H1 (cell line): ENCODE results near the gene NR3C2. TPM values are rescaled to one million over a fixed set of nuclear protein-coding genes. Genes with fewer than 3 reads are reported as not detected.

Source experiments
- CTCF ChIA-PET: fragments of 300-600 bp; sonication (Branson Sonifier 250); formaldehyde crosslinking; loops from one replicate; lab custom pipeline; 2021; ENCODE audit not compliant: partially characterized antibody; lab: Charles Lee
- POLR2A ChIA-PET: fragments of 300-600 bp; sonication (Branson Sonifier 250); formaldehyde crosslinking; loops from one replicate; lab custom pipeline; 2021; ENCODE audit warnings: inconsistent platforms; ENCODE audit not compliant: partially characterized antibody; lab: Charles Lee
- DNase-seq, 2 experiments: peaks; one replicate each; pipeline versions ENCODE4 v3.0.0 to v3.0.0-alpha.2; 2010 to 2022; ENCODE audit warnings: low spot score in 2 of 2, low read depth in 1 of 2, mixed read lengths in 1 of 2
- FAIRE-seq: peaks from 2 replicates; lab custom pipeline; 2011; peaks lifted over from hg19 to GRCh38; lab: Jason Lieb, UNC
- H2AFZ ChIP-seq: 2 replicates; pipeline ENCODE4 v1.8.1; 2012; ENCODE audit warnings: low read length, inconsistent platforms
- H2AK5ac ChIP-seq: 2 replicates; pipeline ENCODE4 v1.6.1; 2013; ENCODE audit warnings: low read depth, low read length
- H2BK120ac ChIP-seq: replicated peaks from 2 replicates; pipeline ENCODE3; 2013; ENCODE audit warnings: low read depth, low read length, inconsistent platforms
- H2BK12ac ChIP-seq: 2 replicates; pipeline ENCODE4 v1.6.1; 2013; ENCODE audit warnings: low read depth, low read length
- H2BK15ac ChIP-seq: 2 replicates; pipeline ENCODE4 v1.6.1; 2013; ENCODE audit warnings: low read length
- H2BK20ac ChIP-seq: 2 replicates; pipeline ENCODE4 v1.6.1; 2013; ENCODE audit warnings: low read length
- H2BK5ac ChIP-seq: 2 replicates; pipeline ENCODE4 v1.6.1; 2013; ENCODE audit warnings: low read depth, low read length
- H3K14ac ChIP-seq: 2 replicates; pipeline ENCODE4 v1.6.1; 2013; ENCODE audit warnings: inconsistent platforms; ENCODE audit not compliant: insufficient read length
- H3K18ac ChIP-seq: 2 replicates; pipeline ENCODE4 v1.6.1; 2013; ENCODE audit warnings: low read length; ENCODE audit errors: extremely low read depth
- H3K23ac ChIP-seq: 2 replicates; pipeline ENCODE4 v1.6.1; 2013; ENCODE audit warnings: inconsistent platforms; ENCODE audit not compliant: insufficient read length
- H3K23me2 ChIP-seq: 2 replicates; pipeline ENCODE4 v1.6.1; 2013; ENCODE audit warnings: low read depth, low read length
- H3K27ac ChIP-seq: 2 replicates; pipeline ENCODE4 v1.6.1; 2011; ENCODE audit warnings: low read depth, low read length, inconsistent platforms
- H3K27me3 ChIP-seq, 4 experiments: replicated peaks in 1 of 4; 1 replicate in 1 of 4; 2 replicates in 3 of 4; pipeline versions ENCODE4 v1.6.1 to v1.8.1; 2011 to 2013; ENCODE audit warnings: low read length in 3 of 4, mild to moderate bottlenecking in 3 of 4, inconsistent platforms in 2 of 4, mixed read lengths in 2 of 4, moderate library complexity in 1 of 4; ENCODE audit not compliant: control insufficient read depth in 3 of 4, insufficient read depth in 3 of 4; ENCODE audit errors: extremely low read depth in 1 of 4
- H3K36me3 ChIP-seq, 4 experiments: 2 replicates each; pipeline versions ENCODE4 v1.6.1 to v1.8.1; 2011 to 2013; ENCODE audit warnings: mild to moderate bottlenecking in 4 of 4, low read length in 3 of 4, moderate library complexity in 2 of 4, control low read depth in 1 of 4, inconsistent platforms in 1 of 4; ENCODE audit not compliant: insufficient read depth in 4 of 4, control insufficient read depth in 2 of 4
- H3K4ac ChIP-seq: replicated peaks from 2 replicates; pipeline ENCODE3; 2013; ENCODE audit warnings: low read length, low read depth, mixed read lengths, inconsistent platforms; ENCODE audit not compliant: insufficient read length
- H3K4me1 ChIP-seq, 4 experiments: replicated peaks in 1 of 4; 1 replicate in 1 of 4; 2 replicates in 3 of 4; pipeline versions ENCODE4 v1.6.1 to v1.8.1; 2011 to 2013; ENCODE audit warnings: low read length in 3 of 4, inconsistent platforms in 2 of 4, mixed read lengths in 1 of 4; ENCODE audit not compliant: insufficient read depth in 4 of 4, control insufficient read depth in 3 of 4
- H3K4me2 ChIP-seq, 2 experiments: 2 replicates each; pipeline versions ENCODE4 v1.6.1 to v1.8.1; 2011 to 2013; ENCODE audit warnings: low read depth in 2 of 2, low read length in 2 of 2, control low read depth in 1 of 2, inconsistent platforms in 1 of 2, mild to moderate bottlenecking in 1 of 2; ENCODE audit not compliant: insufficient read depth in 1 of 2
- H3K4me3 ChIP-seq, 4 experiments: fragments of 200-600, 300-600 bp in 1 of 4; sonication (generic), shearing (Covaris generic), sonication (Bioruptor Twin) in 1 of 4; 2 replicates each; pipeline versions ENCODE4 v1.5.1 to v1.8.1; 2011 to 2016; ENCODE audit warnings: low read length in 4 of 4, low read depth in 3 of 4, control low read depth in 2 of 4, inconsistent platforms in 2 of 4, mild to moderate bottlenecking in 2 of 4, mixed read lengths in 1 of 4, moderate library complexity in 1 of 4; ENCODE audit not compliant: insufficient read depth in 2 of 4; ENCODE audit errors: extremely low read depth in 1 of 4
- H3K56ac ChIP-seq: replicated peaks from 2 replicates; pipeline ENCODE3; 2013; ENCODE audit warnings: low read depth, mild to moderate bottlenecking, mixed read lengths, low read length, inconsistent platforms; ENCODE audit not compliant: insufficient read length
- H3K79me1 ChIP-seq: 2 replicates; pipeline ENCODE4 v1.6.1; 2013; ENCODE audit warnings: low read depth, low read length, control low read depth
- H3K79me2 ChIP-seq, 2 experiments: 2 replicates each; pipeline versions ENCODE4 v1.6.1 to v1.8.1; 2012 to 2013; ENCODE audit warnings: low read length in 2 of 2, mild to moderate bottlenecking in 2 of 2, inconsistent platforms in 1 of 2; ENCODE audit not compliant: insufficient read depth in 2 of 2, control insufficient read depth in 1 of 2
- H3K9ac ChIP-seq, 4 experiments: replicated peaks in 1 of 4; 1 replicate in 1 of 4; 2 replicates in 3 of 4; pipeline versions ENCODE4 v1.6.1 to v1.8.1; 2011 to 2013; ENCODE audit warnings: low read depth in 3 of 4, low read length in 3 of 4, control low read depth in 2 of 4, mild to moderate bottlenecking in 2 of 4, moderate library complexity in 2 of 4, inconsistent platforms in 1 of 4; ENCODE audit errors: extremely low read depth in 1 of 4
- H3K9me3 ChIP-seq, 2 experiments: 2 replicates each; pipeline versions ENCODE4 v1.6.1 to v1.8.1; 2012 to 2013; ENCODE audit warnings: mild to moderate bottlenecking in 2 of 2, moderate library complexity in 2 of 2, control low read depth in 1 of 2, inconsistent platforms in 1 of 2, low read depth in 1 of 2, low read length in 1 of 2, mixed read lengths in 1 of 2; ENCODE audit not compliant: insufficient read depth in 2 of 2
- H4K20me1 ChIP-seq, 2 experiments: replicated peaks in 1 of 2; 2 replicates each; pipeline versions ENCODE3 to v1.8.1; 2011 to 2013; ENCODE audit warnings: inconsistent platforms in 2 of 2, low read length in 2 of 2, mild to moderate bottlenecking in 1 of 2; ENCODE audit not compliant: insufficient read depth in 2 of 2, control insufficient read depth in 1 of 2
- H4K5ac ChIP-seq: 2 replicates; pipeline ENCODE4 v1.6.1; 2013; ENCODE audit warnings: low read length, low read depth, mixed read lengths, inconsistent platforms; ENCODE audit not compliant: insufficient read length
- H4K8ac ChIP-seq: 2 replicates; pipeline ENCODE4 v1.8.0; 2013; ENCODE audit warnings: mild to moderate bottlenecking, moderate library complexity, low read length, inconsistent platforms; ENCODE audit not compliant: insufficient read depth; ENCODE audit errors: extremely low read depth
- H4K91ac ChIP-seq: replicated peaks from 2 replicates; pipeline ENCODE3; 2013; ENCODE audit warnings: low read length, mixed read lengths, inconsistent platforms; ENCODE audit not compliant: insufficient read length
- ATF2 ChIP-seq: IDR thresholded peaks from 2 replicates; pipeline ENCODE4 v1.6.1; 2012; ENCODE audit warnings: low read length, inconsistent platforms
- CHD1 ChIP-seq: IDR thresholded peaks from 2 replicates; pipeline ENCODE4 v1.6.1; 2012; ENCODE audit warnings: low read depth, low read length, improper control_type of control experiment
- CHD2 ChIP-seq: IDR thresholded peaks from 2 replicates; pipeline ENCODE4 v1.6.1; 2012; ENCODE audit warnings: low read length, improper control_type of control experiment
- EP300 ChIP-seq, 2 experiments: IDR thresholded peaks; 1 replicate in 1 of 2; 2 replicates in 1 of 2; pipeline ENCODE4 v1.6.1; 2011 to 2012; ENCODE audit warnings: low read depth in 2 of 2, low read length in 2 of 2, mild to moderate bottlenecking in 2 of 2, borderline replicate concordance in 1 of 2, inconsistent platforms in 1 of 2, moderate library complexity in 1 of 2
- GABPA ChIP-seq: IDR thresholded peaks from 2 replicates; pipeline ENCODE4 v1.6.1; 2011; ENCODE audit warnings: mild to moderate bottlenecking, low read length, moderate library complexity, borderline replicate concordance; ENCODE audit not compliant: insufficient read depth
- MAFK ChIP-seq: IDR thresholded peaks from 2 replicates; pipeline ENCODE4 v1.6.1; 2012; ENCODE audit warnings: low read depth, mild to moderate bottlenecking, improper control_type of control experiment, low read length
- POLR2AphosphoS5 ChIP-seq: IDR thresholded peaks from 2 replicates; pipeline ENCODE4 v1.6.1; 2011; ENCODE audit warnings: low read depth, low read length
- SP1 ChIP-seq: IDR thresholded peaks from 2 replicates; pipeline ENCODE4 v1.6.1; 2011; ENCODE audit warnings: low read depth, low read length
- SP4 ChIP-seq: IDR thresholded peaks from 2 replicates; pipeline ENCODE4 v1.6.1; 2012; ENCODE audit warnings: low read length, inconsistent platforms
- TAF1 ChIP-seq: IDR thresholded peaks from 2 replicates; pipeline ENCODE4 v1.6.1; 2011; ENCODE audit warnings: mild to moderate bottlenecking, low read depth, low read length
- TAF7 ChIP-seq: optimal IDR thresholded peaks from 2 replicates; pipeline ENCODE3; 2011; ENCODE audit warnings: low read depth, mild to moderate bottlenecking, inconsistent platforms, low read length, moderate library complexity, borderline replicate concordance
- TEAD4 ChIP-seq: IDR thresholded peaks from 2 replicates; pipeline ENCODE4 v1.6.1; 2012; ENCODE audit warnings: low read depth, low read length, inconsistent platforms, mixed read lengths
- WGBS, 2 experiments: shearing (Covaris generic) in 1 of 2; methylation state at CpG; one replicate each; pipeline versions ENCODE4 v1.1.6 to v1.1.7; 2013 to 2015; ENCODE audit warnings: low lambda C conversion rate in 2 of 2, mixed read lengths in 2 of 2, inconsistent platforms in 1 of 2, low coverage in 1 of 2, missing lambda C conversion rate in 1 of 2; ENCODE audit not compliant: insufficient replicate concordance in 2 of 2, insufficient coverage in 1 of 2, insufficient read length in 1 of 2; ENCODE audit errors: extremely low coverage in 1 of 2, missing lambda C conversion rate in 1 of 2; 5-methylcytosine and 5-hydroxymethylcytosine counted together
- polyA plus RNA-seq, 7 experiments: library from polyadenylated mRNA; depleted of rRNA in 3 of 7; stranded (reverse) in 5 of 7; unstranded in 2 of 7; fragments of >200 nt in 5 of 7; fragments of 200-250 nt in 2 of 7; gene quantifications; 1 replicate in 5 of 7; 2 replicates in 1 of 7; 4 replicates in 1 of 7; pipeline versions ENCODE4 v1.2.1 to v1.2.3, GENCODE V29; 2011 to 2013; ENCODE audit warnings: missing spikeins in 2 of 7, mixed read lengths in 2 of 7
- total RNA-seq: library from RNA; stranded (reverse); fragmentation: NEBNext Ultra II Directional; extraction: Animal tissue kit (Norgen Biotek cat#: 25700); gene quantifications from 2 replicates; pipeline ENCODE4 v1.2.1, GENCODE V29; 2021

The NR3C2 gene
- total and polyA plus RNA-seq, 2 of the 8 experiments (the other 6 are each of a cell fraction or from before 2014, with no cell fraction given), result 0.80 to 3.9 TPM

GRCh38 chr4:148159793-148160192 is 282.4 kb downstream of the NR3C2 start:
- POLR2A ChIA-PET, result no interaction called here
- Histone ChIP-seq H4K91ac (no peak overlapping the region), H3K27ac (no peak overlapping the region), H4K5ac (no peak overlapping the region), H3K14ac (no peak overlapping the region), H2BK20ac (no peak overlapping the region), H2BK12ac (no peak overlapping the region), H3K4me1 (no peaks in the 10 kb centered on the region), H3K4me2 (no peak overlapping the region), H3K27me3 (no peaks in the 10 kb centered on the region), H3K4ac (no peak overlapping the region), H4K20me1 (no peaks in the 10 kb centered on the region), H3K36me3 (no peaks in the 10 kb centered on the region), H3K56ac (no peak overlapping the region), H3K23me2 (no peaks in the 10 kb centered on the region), H3K79me1 (no peaks in the 10 kb centered on the region), H2AK5ac (no peak overlapping the region), H2BK5ac (no peak overlapping the region)
- no peak for DNase-seq
- CTCF ChIA-PET, result interaction anchor here (0.7 kb wide), 1 partner anchor 825 kb away, joined by 3 read pairs; no protein-coding TSS in a partner anchor
- TF ChIP-seq SP1, result no peak
- TF ChIP-seq MAFK, result no peak
- TF ChIP-seq TAF1, result no peak
- no peak for TF ChIP-seq SP4
- TF ChIP-seq TAF7, result no peak
- TF ChIP-seq CHD1, result no peak
- TF ChIP-seq POLR2AphosphoS5, result no peak
- TF ChIP-seq CHD2, result no peak
- no peak for TF ChIP-seq ATF2
- no peak for TF ChIP-seq GABPA
- TF ChIP-seq EP300 (IDR thresholded peaks at IDR 0.05; ENCODE audit: borderline replicate concordance in 1 of 2, low read depth in 2 of 2, low read length in 2 of 2), result no peak
- no peak for TF ChIP-seq TEAD4
- TF ChIP-seq, all 59 proteins: peak for 0
- H3K4me3 ChIP-seq, result no peak overlapping the region
- H3K79me2 ChIP-seq, result no peaks in the 10 kb centered on the region
- no peak for FAIRE-seq
- no peak overlapping the region for H2AFZ ChIP-seq
- H4K8ac ChIP-seq, result no peak overlapping the region
- H3K9me3 ChIP-seq, result no peaks in the 10 kb centered on the region
- no peak overlapping the region for H2BK120ac ChIP-seq
- H2BK15ac ChIP-seq, result no peak overlapping the region
- H3K23ac ChIP-seq, result no peak overlapping the region
- H3K18ac ChIP-seq, result no peak overlapping the region
- 94% methylated on average over 1 of the region's 1 CpG; no CpG with 5 or more reads in 1 of the 2 experiments for WGBS, 2 experiments
- no peak overlapping the region for H3K9ac ChIP-seq
